ENCODE data around the gene SLC2A9. TPM values are rescaled to one million over a fixed set of nuclear protein-coding genes. Genes with fewer than 3 reads are reported as not detected.
A peak's percentile ranks its signal among the peaks of the same experiment; 100 is the strongest.

Gene SLC2A9
- total RNA-seq, 4 donors from 2014 or later: 0.46 to 10.1 (median 3.1) TPM

DNA sequence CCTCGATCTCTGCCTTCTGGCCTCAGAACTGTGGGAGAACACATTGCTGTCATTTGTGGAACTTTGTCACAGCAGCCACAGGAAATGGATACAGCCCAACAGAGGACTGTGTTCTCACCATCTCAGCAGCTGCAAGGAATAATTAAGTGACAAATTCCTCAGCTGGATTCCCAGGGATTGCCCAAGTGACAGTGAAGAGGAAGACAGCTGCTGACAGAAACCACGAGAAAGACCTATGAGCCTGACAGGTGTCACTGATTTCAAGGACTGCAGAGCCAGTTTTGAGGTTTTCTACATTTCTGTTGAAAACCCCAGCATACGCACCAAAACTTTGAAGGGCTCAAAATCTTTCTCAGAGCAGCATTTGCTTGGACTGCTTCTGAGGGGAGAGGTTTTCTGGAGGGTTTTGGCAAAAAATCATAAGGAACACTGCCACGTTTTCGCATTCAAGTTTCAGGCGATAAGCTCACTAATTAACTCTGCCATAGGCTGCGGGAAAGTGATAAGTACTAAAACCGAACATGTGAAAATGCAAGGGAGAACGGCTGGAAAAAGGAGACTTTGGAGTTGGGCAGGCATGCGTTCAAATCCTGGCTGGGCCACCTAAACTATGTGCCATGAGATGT, 151.0 kb downstream of the SLC2A9 start:
- H3K4me3 ChIP-seq (ENCODE audit: low read depth, poor library complexity, severe bottlenecking): no peak overlapping the region
- intact Hi-C loops (cut with DNase I; ENCODE audit: low total_unique reads): no loop called here
- TF ChIP-seq, protein P1, sequence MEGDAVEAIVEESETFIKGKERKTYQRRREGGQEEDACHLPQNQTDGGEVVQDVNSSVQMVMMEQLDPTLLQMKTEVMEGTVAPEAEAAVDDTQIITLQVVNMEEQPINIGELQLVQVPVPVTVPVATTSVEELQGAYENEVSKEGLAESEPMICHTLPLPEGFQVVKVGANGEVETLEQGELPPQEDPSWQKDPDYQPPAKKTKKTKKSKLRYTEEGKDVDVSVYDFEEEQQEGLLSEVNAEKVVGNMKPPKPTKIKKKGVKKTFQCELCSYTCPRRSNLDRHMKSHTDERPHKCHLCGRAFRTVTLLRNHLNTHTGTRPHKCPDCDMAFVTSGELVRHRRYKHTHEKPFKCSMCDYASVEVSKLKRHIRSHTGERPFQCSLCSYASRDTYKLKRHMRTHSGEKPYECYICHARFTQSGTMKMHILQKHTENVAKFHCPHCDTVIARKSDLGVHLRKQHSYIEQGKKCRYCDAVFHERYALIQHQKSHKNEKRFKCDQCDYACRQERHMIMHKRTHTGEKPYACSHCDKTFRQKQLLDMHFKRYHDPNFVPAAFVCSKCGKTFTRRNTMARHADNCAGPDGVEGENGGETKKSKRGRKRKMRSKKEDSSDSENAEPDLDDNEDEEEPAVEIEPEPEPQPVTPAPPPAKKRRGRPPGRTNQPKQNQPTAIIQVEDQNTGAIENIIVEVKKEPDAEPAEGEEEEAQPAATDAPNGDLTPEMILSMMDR (IDR thresholded peaks at IDR 0.05): no peak
- no peak for TF ChIP-seq POLR2A (IDR thresholded peaks at IDR 0.05)
- DNase-seq (ENCODE audit: low spot score in 2 of 2): no peak
- WGBS, 2 donors: 74 to 75% methylated on average over 10 of the region's 10 CpGs

DNA sequence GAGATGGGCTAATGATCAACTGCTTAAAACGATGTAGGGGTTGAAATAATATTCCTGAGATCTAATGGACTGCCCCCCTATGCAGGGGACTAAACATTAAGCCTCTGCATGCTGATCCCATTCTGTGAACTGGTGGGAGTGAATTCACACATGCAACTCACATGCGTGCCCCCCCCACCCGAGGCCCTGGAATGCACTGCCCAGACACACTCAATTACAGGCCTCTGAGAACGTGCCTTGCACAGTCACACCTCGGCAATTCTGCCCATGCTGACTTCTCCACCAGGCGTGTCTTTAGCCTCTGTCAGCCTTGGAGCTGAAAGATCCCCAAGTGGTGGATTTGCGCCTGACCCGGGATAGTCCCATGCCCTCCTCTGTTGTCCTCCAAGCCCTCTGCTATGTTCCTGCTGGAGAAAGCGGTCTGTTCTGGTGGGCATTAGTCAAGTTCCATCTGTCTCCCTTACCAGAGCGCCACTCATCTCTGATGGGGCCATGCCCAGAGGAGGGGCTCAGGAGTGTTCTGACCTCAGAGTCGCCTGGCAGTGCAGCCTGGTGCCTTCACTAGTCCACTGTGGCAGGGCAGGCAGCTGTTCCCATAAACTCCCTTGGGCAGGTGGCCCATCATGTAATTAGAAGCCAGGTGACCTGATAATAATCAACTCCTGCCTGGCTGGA, 153.4 kb downstream of the SLC2A9 start:
- TF ChIP-seq POLR2A (IDR thresholded peaks at IDR 0.05): no peak
- TF ChIP-seq, protein P1 (IDR thresholded peaks at IDR 0.05): no peak
- WGBS, 2 donors: 77 to 92% methylated on average over 11 of the region's 11 CpGs
- peak in 1 of 2 donors; percentile 75 for DNase-seq (ENCODE audit: low spot score in 2 of 2)
- intact Hi-C loops (cut with DNase I; ENCODE audit: low total_unique reads): no loop called here
- no peak overlapping the region for H3K4me3 ChIP-seq (ENCODE audit: low read depth, poor library complexity, severe bottlenecking)

DNA sequence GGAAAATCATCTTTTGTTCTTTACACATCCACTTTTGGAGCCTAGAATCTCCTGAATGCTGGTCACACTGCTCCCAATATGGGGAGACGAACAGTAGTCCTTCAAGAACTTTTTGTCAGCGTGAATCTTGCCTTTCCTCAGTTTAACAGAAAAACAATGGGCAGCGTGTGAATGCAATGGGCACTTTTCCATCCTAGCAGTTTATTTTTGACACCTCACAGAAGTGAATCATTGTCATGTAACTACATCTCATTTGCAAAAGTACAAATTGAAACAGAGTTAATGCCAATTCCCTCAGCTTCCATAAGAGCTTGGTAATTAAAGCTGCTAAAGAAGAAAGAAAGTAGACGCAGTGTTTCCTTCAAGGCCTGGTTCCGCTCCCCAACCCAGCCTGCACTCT, 154.4 kb downstream of the SLC2A9 start:
- WGBS, 2 donors: 88 to 92% methylated on average over 5 of the region's 5 CpGs
- no peak for TF ChIP-seq POLR2A (IDR thresholded peaks at IDR 0.05)
- TF ChIP-seq, protein P1 (IDR thresholded peaks at IDR 0.05): no peak
- intact Hi-C loops (cut with DNase I; ENCODE audit: low total_unique reads): no loop called here
- H3K4me3 ChIP-seq (ENCODE audit: low read depth, poor library complexity, severe bottlenecking): no peak overlapping the region
- DNase-seq (ENCODE audit: low spot score in 2 of 2): peak in 1 of 2 donors; percentile 21

DNA sequence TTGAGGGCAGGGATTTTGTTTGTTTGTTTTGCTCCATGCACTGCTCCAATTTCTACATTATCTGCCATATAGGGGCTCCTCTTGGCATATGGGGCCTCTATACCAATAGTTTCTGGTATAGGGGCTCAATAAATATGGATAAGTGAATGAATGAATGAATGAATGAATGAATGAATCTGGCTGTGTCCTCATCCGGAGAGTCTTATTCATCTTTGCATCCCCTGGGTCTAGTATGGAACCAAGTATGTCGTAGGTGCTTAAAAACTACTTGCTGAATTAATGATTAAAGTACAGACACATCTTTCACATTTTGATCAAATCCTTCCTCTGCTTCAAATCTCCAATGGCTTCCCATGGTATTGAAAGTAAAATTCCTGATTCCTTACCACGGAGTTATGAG, 159.7 kb downstream of the SLC2A9 start:
- WGBS, 2 donors: 94 to 96% methylated on average over 3 of the region's 3 CpGs
- no peak for DNase-seq (ENCODE audit: low spot score in 2 of 2)
- no peak overlapping the region for H3K4me3 ChIP-seq (ENCODE audit: low read depth, poor library complexity, severe bottlenecking)
- no peak for TF ChIP-seq POLR2A (IDR thresholded peaks at IDR 0.05)
- TF ChIP-seq, protein P1 (IDR thresholded peaks at IDR 0.05): no peak
- intact Hi-C loops (cut with DNase I; ENCODE audit: low total_unique reads): no loop called here

DNA sequence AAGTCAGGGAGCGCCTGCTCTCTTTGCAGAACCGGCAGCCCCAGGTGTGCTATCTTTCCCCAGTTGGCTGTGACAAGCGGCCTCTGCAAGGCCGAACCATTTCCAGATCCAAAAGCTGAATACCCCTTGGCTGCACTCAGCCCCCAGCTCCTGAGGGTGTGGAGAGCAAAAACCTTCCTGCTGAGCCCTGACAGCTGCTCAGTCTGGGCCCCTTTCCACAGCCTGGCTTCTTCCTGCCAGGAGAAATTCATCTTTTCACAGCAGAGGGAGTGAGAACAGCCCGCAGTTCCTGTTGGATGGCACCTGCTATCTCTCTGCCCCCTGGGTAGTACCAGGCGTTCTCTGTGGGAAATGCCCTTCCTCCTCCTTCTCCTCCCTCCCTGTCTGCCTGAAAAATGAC, 161.5 kb downstream of the SLC2A9 start:
- WGBS, 2 donors: 91 to 92% methylated on average over 6 of the region's 6 CpGs
- intact Hi-C loops (cut with DNase I; ENCODE audit: low total_unique reads): no loop called here
- no peak for DNase-seq (ENCODE audit: low spot score in 2 of 2)
- TF ChIP-seq, protein P1 (IDR thresholded peaks at IDR 0.05): no peak
- no peak for TF ChIP-seq POLR2A (IDR thresholded peaks at IDR 0.05)
- no peak overlapping the region for H3K4me3 ChIP-seq (ENCODE audit: low read depth, poor library complexity, severe bottlenecking)
